ENCODE measurements around the gene C1orf53.
"Not testable (repeated sequence)": the region's sequence is repeated elsewhere in the genome, so short reads cannot be mapped to it uniquely, and the experiment has no call there.

The C1orf53 gene

DNA sequence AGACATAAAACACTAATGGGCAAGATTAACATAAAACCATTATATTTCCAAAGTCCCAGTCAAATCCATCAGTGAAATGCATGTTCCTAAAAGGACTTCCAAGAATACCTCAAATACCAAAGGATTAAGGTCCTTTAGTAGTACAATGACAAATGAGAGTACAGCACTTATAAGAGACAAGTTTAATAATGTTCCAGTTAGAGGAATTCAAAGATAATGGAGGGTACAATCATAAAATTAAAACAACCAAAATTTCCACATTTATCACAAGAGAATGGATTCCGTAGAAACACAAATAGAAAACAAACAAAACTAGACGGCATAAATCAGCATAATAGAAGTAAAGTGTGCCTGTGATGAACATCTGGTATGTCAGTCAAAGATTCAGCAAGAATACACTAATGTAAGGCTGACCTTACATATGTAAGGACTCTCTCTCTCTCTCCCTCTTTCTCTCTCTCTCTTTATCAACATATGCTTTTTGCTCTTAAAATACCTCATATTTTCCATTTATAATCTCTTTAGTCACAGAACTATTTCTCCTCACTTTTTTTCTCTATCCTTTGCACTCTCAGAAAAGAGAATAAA is 32.8 kb upstream of the C1orf53 start:
- H3K79me2 ChIP-seq (ENCODE audit: low read length): no peaks in the 10 kb centered on the region
- H3K36me3 ChIP-seq (replicated peaks; ENCODE audit: low read depth, low read length): no peaks in the 10 kb centered on the region
- no peak overlapping the region for H2AFZ ChIP-seq (ENCODE audit: low read depth, low read length)
- H3K9me3 ChIP-seq (ENCODE audit: insufficient read depth, low read length): no peaks in the 10 kb centered on the region
- TF ChIP-seq, protein P1, sequence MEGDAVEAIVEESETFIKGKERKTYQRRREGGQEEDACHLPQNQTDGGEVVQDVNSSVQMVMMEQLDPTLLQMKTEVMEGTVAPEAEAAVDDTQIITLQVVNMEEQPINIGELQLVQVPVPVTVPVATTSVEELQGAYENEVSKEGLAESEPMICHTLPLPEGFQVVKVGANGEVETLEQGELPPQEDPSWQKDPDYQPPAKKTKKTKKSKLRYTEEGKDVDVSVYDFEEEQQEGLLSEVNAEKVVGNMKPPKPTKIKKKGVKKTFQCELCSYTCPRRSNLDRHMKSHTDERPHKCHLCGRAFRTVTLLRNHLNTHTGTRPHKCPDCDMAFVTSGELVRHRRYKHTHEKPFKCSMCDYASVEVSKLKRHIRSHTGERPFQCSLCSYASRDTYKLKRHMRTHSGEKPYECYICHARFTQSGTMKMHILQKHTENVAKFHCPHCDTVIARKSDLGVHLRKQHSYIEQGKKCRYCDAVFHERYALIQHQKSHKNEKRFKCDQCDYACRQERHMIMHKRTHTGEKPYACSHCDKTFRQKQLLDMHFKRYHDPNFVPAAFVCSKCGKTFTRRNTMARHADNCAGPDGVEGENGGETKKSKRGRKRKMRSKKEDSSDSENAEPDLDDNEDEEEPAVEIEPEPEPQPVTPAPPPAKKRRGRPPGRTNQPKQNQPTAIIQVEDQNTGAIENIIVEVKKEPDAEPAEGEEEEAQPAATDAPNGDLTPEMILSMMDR (IDR thresholded peaks at IDR 0.05; ENCODE audit: low read depth, low read length): no peak
- no peak for TF ChIP-seq EZH2phosphoT487 (IDR thresholded peaks at IDR 0.05; ENCODE audit: low read depth)
- H3K4me3 ChIP-seq (ENCODE audit: low read length): no peak overlapping the region
- H3K4me1 ChIP-seq (ENCODE audit: low read length): peaks cover 6% of the 10 kb centered on the region
- H3K4me2 ChIP-seq (ENCODE audit: low read length): no peak overlapping the region
- H4K20me1 ChIP-seq (ENCODE audit: insufficient read depth, low read length): no peaks in the 10 kb centered on the region
- no peak overlapping the region for H3K27ac ChIP-seq (ENCODE audit: low read length)
- no peaks in the 10 kb centered on the region for H3K27me3 ChIP-seq (ENCODE audit: low read depth, low read length)
- H3K9ac ChIP-seq (ENCODE audit: low read length): no peak overlapping the region

DNA sequence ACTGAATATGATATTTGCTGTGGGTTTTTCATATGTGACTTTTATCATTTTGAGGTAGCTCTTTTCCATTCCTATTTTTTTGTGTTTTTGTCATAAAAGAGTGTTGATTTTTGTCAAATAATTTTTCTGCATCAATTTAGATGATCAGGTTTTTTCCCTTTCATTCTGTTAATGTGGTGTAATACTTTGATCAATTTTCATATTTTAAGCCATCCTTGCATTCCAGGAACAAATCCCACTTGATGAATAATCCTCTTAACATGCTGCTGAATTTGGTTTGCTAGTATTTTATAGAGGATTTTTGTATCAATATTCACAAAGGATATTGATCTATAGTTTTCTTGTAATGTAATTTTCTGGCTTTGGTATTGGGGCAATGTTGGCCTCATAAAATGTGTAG is 25.5 kb upstream of the C1orf53 start:
- no peaks in the 10 kb centered on the region for H3K4me1 ChIP-seq (ENCODE audit: low read length)
- H3K79me2 ChIP-seq (ENCODE audit: low read length): no peaks in the 10 kb centered on the region
- H3K27ac ChIP-seq (ENCODE audit: low read length): no peak overlapping the region
- no peaks in the 10 kb centered on the region for H3K36me3 ChIP-seq (replicated peaks; ENCODE audit: low read depth, low read length)
- no peak overlapping the region for H3K4me3 ChIP-seq (ENCODE audit: low read length)
- peaks cover 4% of the 10 kb centered on the region; the same call in 1 of the 2 replicates for H3K9me3 ChIP-seq (ENCODE audit: insufficient read depth, low read length)
- no peaks in the 10 kb centered on the region for H3K27me3 ChIP-seq (ENCODE audit: low read depth, low read length)
- H3K9ac ChIP-seq (ENCODE audit: low read length): no peak overlapping the region
- no peaks in the 10 kb centered on the region for H4K20me1 ChIP-seq (ENCODE audit: insufficient read depth, low read length)
- TF ChIP-seq EZH2phosphoT487 (IDR thresholded peaks at IDR 0.05; ENCODE audit: low read depth): no peak
- TF ChIP-seq, protein P1 (IDR thresholded peaks at IDR 0.05; ENCODE audit: low read depth, low read length): no peak
- H3K4me2 ChIP-seq (ENCODE audit: low read length): no peak overlapping the region
- H2AFZ ChIP-seq (ENCODE audit: low read depth, low read length): no peak overlapping the region

DNA sequence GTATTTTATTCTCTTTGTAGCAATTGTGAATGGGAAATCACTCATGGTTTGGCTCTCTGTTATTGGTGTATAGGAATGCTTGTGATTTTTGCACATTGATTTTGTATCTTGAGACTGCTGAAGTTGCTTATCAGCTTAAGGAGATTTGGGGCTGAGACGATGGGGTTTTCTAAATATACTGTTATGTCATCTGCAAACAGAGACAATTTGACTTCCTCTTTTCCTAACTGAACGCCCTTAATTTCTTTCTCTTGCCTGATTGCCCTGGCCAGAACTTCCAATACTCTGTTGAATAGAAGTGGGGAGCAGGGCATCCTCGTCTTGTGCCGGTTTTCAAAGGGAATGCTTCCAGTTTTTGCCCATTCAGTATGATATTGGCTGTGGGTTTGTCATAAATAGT is 22.0 kb upstream of the C1orf53 start:
- H3K27ac ChIP-seq (ENCODE audit: low read length); H3K27me3 ChIP-seq (ENCODE audit: low read depth, low read length); H3K79me2 ChIP-seq (ENCODE audit: low read length); H4K20me1 ChIP-seq (ENCODE audit: insufficient read depth, low read length); H3K9me3 ChIP-seq (ENCODE audit: insufficient read depth, low read length); H3K4me2 ChIP-seq (ENCODE audit: low read length); H2AFZ ChIP-seq (ENCODE audit: low read depth, low read length); H3K36me3 ChIP-seq (replicated peaks; ENCODE audit: low read depth, low read length); H3K4me3 ChIP-seq (ENCODE audit: low read length); H3K9ac ChIP-seq (ENCODE audit: low read length); H3K4me1 ChIP-seq (ENCODE audit: low read length): not testable (repeated sequence)

DNA sequence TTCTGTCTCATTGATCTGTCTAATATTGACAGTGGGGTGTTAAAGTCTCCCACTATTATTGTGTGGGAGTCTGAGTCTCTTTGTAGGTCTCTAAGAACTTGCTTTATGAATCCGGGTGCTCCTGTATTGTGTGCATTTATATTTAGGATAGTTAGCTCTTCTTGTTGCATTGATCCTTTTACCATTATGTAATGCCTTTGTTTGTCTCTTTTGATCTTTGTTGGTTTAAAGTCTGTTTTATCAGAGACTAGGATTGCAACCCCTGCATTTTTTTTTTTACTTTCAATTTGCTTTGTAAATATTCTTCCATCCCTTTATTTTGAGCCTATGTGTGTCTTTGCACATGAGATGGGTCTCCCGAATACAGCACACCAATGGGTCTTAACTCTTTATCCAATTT is 20.2 kb upstream of the C1orf53 start:
- H3K9me3 ChIP-seq (ENCODE audit: insufficient read depth, low read length); H4K20me1 ChIP-seq (ENCODE audit: insufficient read depth, low read length); H3K36me3 ChIP-seq (replicated peaks; ENCODE audit: low read depth, low read length); H3K4me1 ChIP-seq (ENCODE audit: low read length); H3K9ac ChIP-seq (ENCODE audit: low read length); H2AFZ ChIP-seq (ENCODE audit: low read depth, low read length); H3K27ac ChIP-seq (ENCODE audit: low read length); H3K4me2 ChIP-seq (ENCODE audit: low read length); H3K4me3 ChIP-seq (ENCODE audit: low read length); H3K27me3 ChIP-seq (ENCODE audit: low read depth, low read length); H3K79me2 ChIP-seq (ENCODE audit: low read length): not testable (repeated sequence)

DNA sequence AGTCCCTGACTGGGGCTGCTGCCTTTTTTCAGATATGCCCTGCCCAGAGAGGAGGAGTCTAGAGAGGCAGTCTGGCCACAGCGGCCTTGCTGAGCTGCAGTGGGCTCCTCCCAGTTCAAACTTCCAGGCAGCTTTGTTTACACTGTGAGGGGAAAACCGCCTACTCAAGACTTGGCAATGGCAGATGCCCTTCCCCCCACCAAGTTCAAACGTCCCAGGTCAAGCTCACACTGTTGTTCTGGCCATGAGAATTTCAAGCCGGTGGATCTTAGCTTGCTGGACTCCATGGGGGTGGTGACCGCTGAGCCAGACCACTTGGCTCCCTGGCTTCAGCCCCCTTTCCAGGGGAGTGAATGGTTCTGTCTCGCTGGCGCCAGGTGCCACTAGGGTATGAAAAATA is 18.3 kb upstream of the C1orf53 start:
- Histone ChIP-seq H3K36me3 (replicated peaks; ENCODE audit: low read depth, low read length) (no peaks in the 10 kb centered on the region), H3K4me2 (ENCODE audit: low read length) (no peak overlapping the region), H2AFZ (ENCODE audit: low read depth, low read length) (no peak overlapping the region), H3K4me3 (ENCODE audit: low read length) (no peak overlapping the region), H3K4me1 (ENCODE audit: low read length) (no peaks in the 10 kb centered on the region), H3K9ac (ENCODE audit: low read length) (no peak overlapping the region), H3K9me3 (ENCODE audit: insufficient read depth, low read length) (no peaks in the 10 kb centered on the region), H3K27ac (ENCODE audit: low read length) (no peak overlapping the region), H3K27me3 (ENCODE audit: low read depth, low read length) (no peaks in the 10 kb centered on the region), H4K20me1 (ENCODE audit: insufficient read depth, low read length) (no peaks in the 10 kb centered on the region), H3K79me2 (ENCODE audit: low read length) (no peaks in the 10 kb centered on the region)
- no peak for TF ChIP-seq EZH2phosphoT487 (IDR thresholded peaks at IDR 0.05; ENCODE audit: low read depth)
- TF ChIP-seq, protein P1 (IDR thresholded peaks at IDR 0.05; ENCODE audit: low read depth, low read length): no peak
